Measurements from ENCODE around the gene CIPC.

The CIPC gene, protein sequence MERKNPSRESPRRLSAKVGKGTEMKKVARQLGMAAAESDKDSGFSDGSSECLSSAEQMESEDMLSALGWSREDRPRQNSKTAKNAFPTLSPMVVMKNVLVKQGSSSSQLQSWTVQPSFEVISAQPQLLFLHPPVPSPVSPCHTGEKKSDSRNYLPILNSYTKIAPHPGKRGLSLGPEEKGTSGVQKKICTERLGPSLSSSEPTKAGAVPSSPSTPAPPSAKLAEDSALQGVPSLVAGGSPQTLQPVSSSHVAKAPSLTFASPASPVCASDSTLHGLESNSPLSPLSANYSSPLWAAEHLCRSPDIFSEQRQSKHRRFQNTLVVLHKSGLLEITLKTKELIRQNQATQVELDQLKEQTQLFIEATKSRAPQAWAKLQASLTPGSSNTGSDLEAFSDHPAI

DNA sequence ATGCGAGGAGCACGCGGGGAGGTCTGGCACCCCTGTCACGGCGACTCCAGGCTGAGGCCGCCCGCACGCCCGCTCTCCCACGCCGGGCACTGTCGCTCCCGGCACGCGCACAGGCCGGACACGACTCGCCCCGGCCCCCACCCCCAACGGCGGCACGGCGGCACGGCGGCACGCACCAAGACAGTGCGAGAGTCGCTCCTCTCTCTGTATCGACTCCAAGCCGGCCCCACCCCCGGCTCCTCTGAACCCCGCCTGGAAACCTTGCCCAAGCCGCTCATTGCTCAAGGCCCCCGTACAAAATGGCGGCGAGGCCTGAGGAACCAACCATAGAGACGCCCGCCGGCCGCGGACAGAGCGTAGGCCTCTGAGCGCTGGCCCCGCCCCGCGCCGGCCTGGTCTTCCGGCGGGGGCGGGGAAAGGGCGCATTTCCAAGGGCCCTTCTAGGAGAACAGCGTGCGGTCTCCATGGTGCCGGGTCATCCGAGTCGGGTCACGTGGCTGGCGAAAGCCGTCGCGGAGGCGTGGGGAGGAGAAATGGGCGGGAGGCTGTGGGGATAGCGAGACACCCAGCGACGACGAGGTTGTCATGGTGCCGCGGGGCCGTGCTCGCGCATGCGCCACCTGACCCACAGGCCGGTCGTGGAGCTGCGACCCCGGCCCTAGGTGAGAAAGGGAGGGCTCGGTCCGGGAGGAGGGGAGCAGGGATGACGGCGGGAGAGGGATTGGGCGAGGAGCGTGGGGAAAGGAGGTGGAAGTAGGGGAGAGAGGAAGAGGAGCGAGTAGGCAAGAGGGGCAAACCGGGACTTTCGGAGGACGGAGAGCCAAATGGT is at the start of gene CIPC:
CIPC (plus strand) TSS at position 559 of the 829 bp plus-strand sequence. CDS start 7,451 bp downstream, outside the sequence.
- DNase-seq, result peak; percentile 99 to 100 (median 100)
- intact Hi-C loops (cut with DNase I), result loop anchor here (2.0 kb wide), 2 partner anchors 27 to 223 kb away; partner anchors contain the start of genes GSTZ1 and POMT2

DNA sequence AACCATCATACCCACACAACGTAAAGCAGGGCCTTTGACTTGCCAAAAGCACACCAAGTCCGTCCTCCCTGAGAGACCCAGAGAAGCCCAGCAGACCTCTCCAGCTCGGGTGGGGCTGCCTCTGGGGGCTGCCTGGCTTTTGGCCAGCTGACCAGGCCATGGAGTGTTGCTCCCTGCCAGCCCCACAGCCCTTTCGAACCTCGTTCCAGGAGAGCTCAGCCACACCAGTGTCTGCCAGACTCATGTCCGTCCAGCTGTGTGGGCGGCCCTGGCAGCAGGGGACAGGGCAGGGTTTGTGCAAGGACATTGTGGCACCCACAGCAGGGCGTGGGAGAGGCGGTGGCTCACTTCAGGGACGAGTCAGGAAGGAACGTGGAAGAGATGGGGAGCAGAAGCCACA is 46.9 kb upstream of the CIPC start:
- DNase-seq, result peak in 4 of 10 donors; percentile 49 to 92 (median 70)
- intact Hi-C loops (cut with DNase I), result no loop called here

DNA sequence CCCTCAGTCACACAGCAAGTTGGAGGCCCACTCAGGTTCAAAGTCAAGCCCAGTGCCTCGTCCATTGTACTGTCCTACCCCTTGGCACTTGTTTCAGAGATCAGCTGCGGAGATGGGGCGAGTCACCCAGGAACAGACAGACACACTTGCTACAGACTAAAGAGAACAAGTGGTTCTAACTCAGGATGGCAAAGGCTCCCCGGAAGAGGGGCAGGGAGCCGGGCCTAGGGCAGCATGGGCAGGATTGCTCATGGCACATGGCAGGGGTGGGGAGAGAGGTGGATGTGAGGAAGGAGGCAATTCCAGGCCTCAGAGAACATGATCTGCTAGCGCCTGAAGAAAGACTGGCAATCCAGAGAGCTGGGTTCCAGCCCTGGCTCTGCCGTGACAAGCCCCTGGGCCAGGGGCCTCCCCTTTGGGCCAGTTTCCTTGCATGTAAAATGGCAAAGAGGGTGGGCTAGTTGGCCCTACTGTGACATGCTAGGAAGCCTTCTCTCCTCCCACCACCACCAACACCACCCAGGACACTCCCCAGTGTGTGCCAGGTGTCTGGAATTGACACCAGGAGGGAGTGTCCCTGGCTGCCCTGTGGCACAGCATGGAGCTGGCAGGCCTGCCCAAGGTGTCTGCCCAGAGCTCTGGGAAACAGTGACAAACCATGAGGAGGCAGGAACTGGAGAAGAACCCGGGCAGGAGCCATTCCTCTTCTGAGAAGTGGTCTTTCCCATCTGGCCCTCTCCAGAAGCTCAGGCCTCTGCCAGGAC is 45.6 kb upstream of the CIPC start:
- DNase-seq, result peak in 2 of 10 donors; percentile 40 to 62
- intact Hi-C loops (cut with DNase I), result loop anchor here (1.0 kb wide), 1 partner anchor 139 kb away; no protein-coding TSS in a partner anchor

DNA sequence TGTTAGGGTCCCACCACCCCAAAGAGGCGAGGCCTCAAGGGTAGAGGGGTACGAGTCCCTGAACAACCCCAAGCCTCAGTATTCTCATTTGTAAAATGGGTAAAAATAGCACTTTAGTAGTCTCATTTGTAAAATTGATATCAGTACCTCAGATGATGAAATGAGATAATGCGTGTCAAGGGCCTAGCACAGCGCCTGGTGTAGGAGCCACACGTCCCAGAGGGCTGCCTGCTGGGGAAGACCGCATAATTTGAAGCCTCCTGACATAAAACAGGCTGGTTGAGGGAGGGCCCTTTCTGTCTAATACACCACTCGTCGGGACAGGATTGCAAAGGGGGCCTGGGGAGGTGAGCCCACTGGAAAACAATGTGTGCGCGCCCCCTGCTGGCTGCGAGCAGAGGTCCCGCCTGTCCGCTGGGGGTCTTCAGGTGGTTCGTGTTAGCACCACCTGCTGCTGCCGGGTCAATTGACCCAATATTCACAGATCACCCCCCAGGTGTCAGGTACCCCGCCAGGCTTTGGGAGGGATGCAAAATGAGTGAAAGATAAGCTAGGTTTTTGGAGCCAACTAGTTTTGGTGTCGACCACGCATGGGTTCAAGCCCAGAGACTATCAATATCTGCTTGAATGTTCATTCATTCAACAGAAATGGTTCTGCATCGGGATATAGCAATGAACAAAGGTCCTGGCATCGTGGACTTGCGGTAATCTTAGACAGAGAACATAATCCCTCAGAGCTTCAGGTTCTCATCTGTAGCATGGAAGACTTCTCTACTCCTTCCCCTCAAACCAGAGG is 44.8 kb upstream of the CIPC start:
- DNase-seq, result peak in 6 of 10 donors; percentile 54 to 93 (median 68)

DNA sequence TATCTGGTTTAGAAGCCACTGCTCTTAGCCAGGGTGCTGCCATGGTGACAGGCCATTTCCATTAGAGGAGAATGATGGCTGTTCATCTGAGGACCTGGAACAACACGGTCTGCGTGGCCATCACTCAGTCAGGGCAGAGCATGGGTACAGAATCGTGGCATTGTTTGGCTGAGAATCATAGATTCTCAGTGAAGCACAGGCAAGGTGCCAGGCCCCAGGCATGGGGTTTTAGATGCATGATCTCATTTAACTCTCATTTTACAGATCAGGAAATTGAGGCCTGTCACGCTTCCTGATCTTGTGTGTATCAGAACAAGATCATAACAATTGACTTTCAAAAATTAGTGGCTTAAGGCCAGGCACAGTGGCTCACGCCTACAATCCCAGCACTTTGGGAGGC is 42.8 kb upstream of the CIPC start:
- DNase-seq, result peak in 3 of 10 donors; percentile 44 to 63 (median 45)
- intact Hi-C loops (cut with DNase I), result no loop called here

More for the DNA sequence above, 44.8 kb upstream of the CIPC start:
- intact Hi-C loops (cut with DNase I), result loop anchor here (1.0 kb wide), 1 partner anchor 140 kb away; no protein-coding TSS in a partner anchor

DNA sequence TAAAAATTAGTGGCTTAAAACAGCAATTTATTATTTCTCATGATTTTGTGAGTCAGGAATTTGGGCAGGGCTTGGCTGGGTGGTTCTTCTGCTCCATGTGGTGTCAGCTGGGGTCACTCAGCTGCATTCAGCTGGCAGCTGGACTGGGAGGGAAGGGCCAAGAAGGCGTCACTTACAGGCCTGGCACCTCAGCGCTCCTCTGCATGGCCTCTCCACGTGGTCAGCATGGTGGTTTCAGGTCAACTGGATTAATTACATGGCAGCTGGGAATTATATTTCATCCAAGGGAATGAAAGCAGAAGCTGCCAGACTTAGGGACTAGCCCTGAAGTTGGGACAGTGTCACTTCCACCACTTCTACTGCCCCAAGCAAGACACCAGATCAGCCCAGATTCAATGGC is 42.1 kb upstream of the CIPC start:
- intact Hi-C loops (cut with DNase I), result no loop called here
- DNase-seq, result peak in 1 of 10 donors; percentile 14

DNA sequence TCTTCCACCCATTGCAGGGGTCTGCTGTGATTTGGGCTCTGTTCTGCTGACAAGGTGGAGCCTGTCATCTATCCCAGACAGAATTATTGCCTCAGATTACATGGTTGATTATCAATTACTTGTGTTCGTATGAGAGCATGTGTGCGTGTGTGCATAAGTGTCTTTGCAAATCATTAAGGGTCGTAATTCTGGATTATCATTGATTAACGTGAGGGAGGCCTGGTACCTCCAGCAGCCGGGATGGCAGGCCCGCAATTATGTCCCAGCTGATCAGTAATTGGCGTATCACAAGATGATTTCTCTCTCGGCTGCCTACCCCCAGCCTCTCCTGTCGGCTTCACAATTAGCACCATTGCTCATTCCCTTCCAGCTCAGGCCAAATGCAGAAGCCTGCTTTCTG is 39.9 kb upstream of the CIPC start:
- peak in 1 of 10 donors; percentile 35 for DNase-seq
- intact Hi-C loops (cut with DNase I), result no loop called here

DNA sequence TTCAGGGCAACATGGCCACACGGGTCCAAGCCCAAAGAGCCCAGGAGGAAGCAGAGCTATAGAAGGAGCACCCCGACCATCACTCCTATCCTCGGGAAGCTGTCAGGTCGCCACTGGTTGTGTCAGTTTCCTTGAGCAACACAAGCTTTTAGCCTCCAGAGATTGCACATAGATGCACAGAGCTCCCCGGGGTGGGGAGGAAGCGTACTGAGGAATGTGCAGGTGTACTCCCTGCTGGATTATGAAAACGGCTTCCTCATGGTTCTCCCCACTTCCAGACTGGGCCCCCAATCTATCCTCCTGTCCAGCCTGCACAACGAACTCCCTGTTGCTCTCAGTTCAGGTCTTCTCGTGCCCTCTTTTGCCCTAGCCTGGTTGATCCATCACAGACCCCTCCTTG is 39.3 kb upstream of the CIPC start:
- intact Hi-C loops (cut with DNase I), result no loop called here
- DNase-seq, result peak in 1 of 10 donors; percentile 72

DNA sequence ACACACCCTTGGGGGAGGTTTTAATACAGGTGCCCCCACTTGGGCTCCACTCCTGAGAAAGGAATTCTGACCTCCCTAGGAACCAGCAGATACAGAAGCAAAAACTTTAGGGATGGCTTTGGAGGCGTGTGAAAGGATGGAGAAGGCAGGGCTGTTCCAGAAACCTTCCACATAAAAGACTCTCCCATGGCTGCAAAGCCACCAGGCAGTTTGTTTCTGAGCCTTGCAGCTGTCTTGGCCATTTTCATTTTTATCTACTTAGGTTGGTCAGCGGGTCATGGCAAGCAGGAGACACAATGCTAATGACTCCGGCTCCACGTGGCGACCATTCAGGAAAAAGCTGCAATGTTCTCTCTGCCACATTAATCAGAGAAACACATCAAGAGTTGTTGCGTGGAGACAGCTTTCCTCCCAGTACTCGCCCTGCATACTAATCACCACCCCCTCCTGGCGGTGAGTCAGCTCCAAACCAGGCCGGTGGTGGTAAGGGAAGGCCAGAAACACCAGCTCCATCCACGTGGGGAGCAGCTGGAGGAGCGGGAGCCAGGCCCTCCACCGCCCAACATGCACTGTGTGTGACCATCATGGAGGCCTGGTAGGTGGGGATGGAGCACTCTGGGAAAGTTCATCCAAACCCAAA is 38.7 kb upstream of the CIPC start:
- intact Hi-C loops (cut with DNase I), result no loop called here
- DNase-seq, result peak; percentile 68 to 97 (median 86)

DNA sequence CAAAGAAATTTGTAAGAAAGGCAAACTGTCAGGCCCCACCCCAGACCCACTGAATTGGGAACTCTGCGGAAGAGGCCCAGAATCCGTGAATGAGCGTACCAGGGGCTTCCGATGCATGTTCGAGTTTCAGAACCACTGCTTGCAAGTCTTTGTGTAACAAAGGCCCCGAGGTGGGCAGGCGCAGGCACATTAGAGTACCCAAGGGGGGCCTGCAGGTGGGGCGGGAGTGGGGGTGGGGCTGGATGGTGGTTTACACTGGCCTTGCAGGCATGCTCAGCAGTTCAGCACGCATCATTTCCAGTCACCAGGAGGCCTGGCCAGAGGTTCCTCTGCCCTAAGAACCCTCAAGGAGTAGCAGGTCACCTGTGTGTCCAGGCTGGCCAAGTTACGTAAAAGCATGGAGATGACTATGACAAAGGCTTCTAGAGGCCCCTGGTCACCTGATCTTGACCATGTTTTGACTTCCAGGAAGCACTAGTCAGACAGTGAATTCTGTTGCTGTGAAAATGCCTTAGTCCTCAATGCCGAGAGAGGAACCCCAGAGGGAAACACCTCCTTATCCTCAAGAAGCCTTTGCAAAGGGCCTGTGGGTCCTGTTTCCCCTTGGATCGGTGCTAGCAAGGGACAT is 36.3 kb upstream of the CIPC start:
- intact Hi-C loops (cut with DNase I), result no loop called here
- peak in 2 of 10 donors; percentile 16 to 53 for DNase-seq

DNA sequence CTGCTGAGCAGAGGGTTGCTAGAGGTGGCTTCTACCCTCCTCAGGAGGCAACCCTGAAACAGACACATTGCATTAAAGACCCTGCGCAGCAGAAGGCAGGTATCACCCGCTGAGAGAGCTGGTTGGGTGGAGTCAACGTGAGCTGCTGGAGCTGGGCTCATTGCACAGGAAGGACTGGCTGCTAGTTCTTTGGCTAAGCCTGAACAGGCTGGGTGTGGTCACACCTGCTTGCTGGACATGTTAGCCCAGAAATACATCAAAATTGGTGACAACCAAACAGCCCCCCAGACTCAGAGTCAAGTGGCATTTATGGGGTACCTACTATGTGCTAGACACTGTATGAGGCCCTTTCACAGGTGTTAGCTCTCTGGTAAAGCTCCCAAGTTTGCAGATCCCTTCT is 35.8 kb upstream of the CIPC start:
- intact Hi-C loops (cut with DNase I), result no loop called here
- DNase-seq, result peak in 2 of 10 donors; percentile 6 to 56

DNA sequence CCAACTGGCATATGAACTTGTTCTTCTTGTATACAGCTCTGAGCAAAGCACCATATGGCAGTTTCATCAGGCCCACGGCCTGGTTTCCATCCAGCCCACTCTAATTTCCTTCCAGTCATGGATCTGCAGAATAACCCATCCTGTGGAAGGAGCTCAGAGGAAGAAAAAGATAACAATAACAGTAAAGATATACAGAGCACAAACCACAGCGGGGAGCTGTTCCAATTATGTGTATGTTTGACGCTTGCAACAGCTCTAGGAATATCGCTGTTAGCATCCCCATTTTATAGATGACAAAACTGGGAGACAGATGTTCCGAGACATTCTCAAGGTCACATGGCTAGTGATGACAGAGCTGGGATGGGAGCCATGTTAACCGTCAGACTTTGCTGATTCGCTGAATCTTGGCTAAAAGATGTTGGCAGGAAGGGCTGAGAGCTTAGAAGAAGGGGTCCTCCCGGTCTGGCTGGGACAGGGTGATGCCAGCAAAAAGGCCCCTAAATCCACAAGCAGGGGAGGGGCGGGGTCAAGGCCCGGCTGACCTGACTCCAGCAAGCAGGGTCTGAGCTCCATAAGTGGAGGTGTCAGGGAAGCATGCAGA is 34.4 kb upstream of the CIPC start:
- DNase-seq, result peak in 6 of 10 donors; percentile 28 to 83 (median 47)
- intact Hi-C loops (cut with DNase I), result no loop called here

DNA sequence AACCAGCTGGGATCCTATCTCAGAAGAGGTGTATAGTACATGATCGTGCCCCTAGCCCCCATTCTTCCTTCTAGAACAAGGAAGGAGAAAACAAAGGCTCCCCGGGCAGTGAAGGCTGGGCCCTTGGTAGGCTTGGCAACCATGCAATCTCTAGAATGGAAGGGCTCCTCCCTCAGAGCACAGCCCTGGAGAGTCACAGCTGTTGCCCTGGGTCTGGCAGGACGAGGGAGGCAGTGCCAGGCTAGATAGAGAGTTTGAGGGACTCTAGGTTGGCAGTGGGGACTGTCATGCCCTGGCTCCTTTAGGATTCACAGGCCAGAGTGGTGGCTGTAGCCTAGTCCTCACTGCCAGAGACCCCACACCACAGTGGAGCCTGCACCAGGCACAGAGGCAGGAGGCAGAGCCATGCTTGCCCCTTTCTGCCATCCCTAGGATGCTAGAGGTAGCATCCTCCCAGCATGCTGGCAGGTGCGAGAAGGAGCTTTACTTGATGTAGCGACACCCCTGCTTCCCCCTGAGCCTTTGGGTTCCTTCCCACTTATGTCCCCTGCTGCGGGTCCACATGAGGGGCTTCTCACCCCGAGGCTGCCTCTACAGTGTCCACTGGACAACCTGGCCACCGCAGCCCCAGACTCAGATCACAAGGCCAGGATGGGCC is 33.4 kb upstream of the CIPC start:
- intact Hi-C loops (cut with DNase I), result loop anchor here (5.0 kb wide), 1 partner anchor 42 kb away; no protein-coding TSS in a partner anchor
- DNase-seq, result peak in 1 of 10 donors; percentile 56

DNA sequence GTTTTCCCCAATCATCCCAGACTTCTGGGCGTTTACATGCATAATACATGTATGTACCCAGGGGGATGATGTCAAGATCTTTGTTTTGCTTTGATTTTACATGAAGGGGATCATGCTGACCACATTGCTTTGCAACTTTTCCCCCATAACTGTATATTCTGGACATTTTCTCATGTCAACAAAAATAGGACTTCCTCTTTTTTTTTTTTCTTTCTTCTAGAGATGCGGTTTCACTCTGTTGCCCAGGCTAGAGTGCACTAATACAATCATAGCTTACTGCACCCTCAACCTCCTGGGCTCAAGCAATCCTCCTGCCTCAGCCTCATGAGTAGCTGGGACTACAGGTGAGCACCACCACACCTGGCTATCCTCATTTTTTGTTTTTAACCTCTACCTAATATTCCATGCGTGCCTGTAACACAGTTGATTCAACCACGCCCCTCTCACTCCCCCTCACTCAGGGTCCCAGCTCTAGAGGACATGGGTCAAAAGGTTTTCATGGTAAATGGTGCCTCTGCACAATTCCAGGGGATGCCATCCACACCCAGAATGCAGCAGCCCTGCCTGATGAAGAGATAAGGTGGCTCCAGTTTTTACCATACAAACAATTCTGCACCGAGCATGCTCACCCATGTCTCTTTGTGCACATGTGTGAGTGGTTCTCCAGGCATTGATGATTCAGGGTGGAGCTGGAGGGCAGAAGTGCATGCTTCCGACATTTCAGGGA is 32.0 kb upstream of the CIPC start:
- intact Hi-C loops (cut with DNase I), result loop anchor here (5.0 kb wide), 1 partner anchor 44 kb away; no protein-coding TSS in a partner anchor

DNA sequence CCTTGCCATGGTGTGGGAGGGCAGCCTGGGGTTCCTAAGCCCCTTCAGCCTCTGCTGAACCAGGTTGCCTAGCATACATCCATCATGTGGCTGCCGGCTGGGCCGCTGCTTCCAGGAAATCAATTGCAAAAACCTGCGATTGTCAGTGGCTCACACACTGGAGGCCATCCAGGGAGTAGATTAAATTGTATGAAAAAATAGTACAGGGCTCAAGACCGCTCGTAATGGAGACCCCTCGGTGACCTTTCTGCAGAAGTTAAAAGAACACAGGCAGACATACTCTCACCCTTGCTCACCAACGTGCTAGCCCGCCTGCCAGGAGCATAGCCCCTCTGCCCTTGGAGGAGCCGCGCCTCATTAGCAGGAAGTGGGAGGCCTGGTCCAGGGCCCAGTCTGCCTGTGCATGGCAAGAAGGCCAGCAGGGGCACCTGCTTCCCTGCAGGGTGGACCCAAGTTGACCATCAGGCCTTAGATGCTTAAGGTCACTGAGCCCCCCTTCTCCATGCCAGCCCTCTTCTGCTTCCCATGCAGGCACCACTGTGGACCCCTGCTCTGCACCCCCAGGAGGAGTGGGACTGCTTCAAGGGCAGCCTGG is 31.4 kb upstream of the CIPC start:
- intact Hi-C loops (cut with DNase I), result loop anchor here (5.0 kb wide), 1 partner anchor 44 kb away; no protein-coding TSS in a partner anchor
- DNase-seq, result peak in 2 of 10 donors; percentile 61 to 69

More for the DNA sequence above, 32.0 kb upstream of the CIPC start:
- DNase-seq, result peak in 1 of 10 donors; percentile 34
